Endothelial cell of umbilical vein (primary cell): Measurements from ENCODE around the gene MRPL24. TPM values are rescaled to one million over a fixed set of nuclear protein-coding genes. Genes with fewer than 3 reads are reported as not detected.

Experiments used
- BruUV-seq: library from RNA; stranded (reverse); fragments of 400-500 nt; replicated peaks from 2 replicates; lab custom pipeline; 2021; lab: Mats Ljungman, UMichigan
- CTCF ChIA-PET: fragments of 300-600, 350-600 bp; sonication (Branson Sonifier 250); formaldehyde crosslinking; loops from one replicate; lab custom pipeline; 2021; ENCODE audit warnings: antibody characterized with exemption, inconsistent platforms; lab: Charles Lee
- POLR2A ChIA-PET: fragments of 300-600, 350-600 bp; sonication (Branson Sonifier 250); formaldehyde crosslinking; loops from one replicate; lab custom pipeline; 2021; ENCODE audit warnings: antibody characterized with exemption, inconsistent platforms; lab: Charles Lee
- DNase-seq: peaks from one replicate; pipeline ENCODE4 v3.0.0-alpha.2; 2011; ENCODE audit warnings: low read depth, low spot score
- FAIRE-seq: peaks from 2 replicates; lab custom pipeline; 2011; peaks lifted over from hg19 to GRCh38; lab: Jason Lieb, UNC
- H2AFZ ChIP-seq: 2 replicates; pipeline ENCODE4 v1.6.0; 2012; ENCODE audit warnings: low read depth, low read length, control low read depth, inconsistent platforms
- H3K27ac ChIP-seq: 2 replicates; pipeline ENCODE4 v1.5.1; 2011; ENCODE audit warnings: low read depth, mild to moderate bottlenecking, control low read depth, low read length, moderate library complexity; ENCODE audit not compliant: insufficient read depth
- H3K27me3 ChIP-seq, 2 experiments: 2 replicates each; pipeline versions ENCODE4 v1.6.0 to v1.6.1; 2011; ENCODE audit warnings: low read length in 2 of 2, mixed read lengths in 1 of 2; ENCODE audit not compliant: control insufficient read depth in 2 of 2, insufficient read depth in 2 of 2
- H3K36me3 ChIP-seq, 2 experiments: 2 replicates in 1 of 2; 3 replicates in 1 of 2; pipeline ENCODE4 v1.5.1; 2011; ENCODE audit warnings: low read length in 2 of 2, mild to moderate bottlenecking in 1 of 2, moderate library complexity in 1 of 2; ENCODE audit not compliant: control insufficient read depth in 2 of 2, insufficient read depth in 2 of 2; ENCODE audit errors: extremely low read depth in 1 of 2
- H3K4me1 ChIP-seq: 3 replicates; pipeline ENCODE4 v1.5.1; 2011; ENCODE audit warnings: mild to moderate bottlenecking, low read length; ENCODE audit not compliant: control insufficient read depth, insufficient read depth; ENCODE audit errors: extremely low read depth
- H3K4me2 ChIP-seq: 2 replicates; pipeline ENCODE4 v1.6.1; 2011; ENCODE audit warnings: low read length, control low read depth, mixed read lengths; ENCODE audit not compliant: insufficient read depth
- H3K4me3 ChIP-seq, 3 experiments: fragments of 200-600 bp in 1 of 3; sonication (generic), shearing (Covaris generic) in 1 of 3; replicated peaks in 1 of 3; 2 replicates each; pipeline ENCODE4 v1.5.1; 2011 to 2016; ENCODE audit warnings: control low read depth in 3 of 3, low read length in 3 of 3, mild to moderate bottlenecking in 2 of 3, inconsistent platforms in 1 of 3, low read depth in 1 of 3, moderate library complexity in 1 of 3; ENCODE audit not compliant: insufficient read depth in 1 of 3
- H3K79me2 ChIP-seq: 2 replicates; pipeline ENCODE4 v1.6.0; 2012; ENCODE audit warnings: low read length, inconsistent platforms; ENCODE audit not compliant: control insufficient read depth, insufficient read depth
- H3K9ac ChIP-seq: replicated peaks from 2 replicates; pipeline ENCODE3; 2011; ENCODE audit warnings: low read length, control low read depth; ENCODE audit not compliant: insufficient read depth; ENCODE audit errors: extremely low read depth
- H3K9me1 ChIP-seq: replicated peaks from 3 replicates; pipeline ENCODE4 v1.6.0; 2011; ENCODE audit warnings: mild to moderate bottlenecking, low read length; ENCODE audit not compliant: control insufficient read depth, insufficient read depth; ENCODE audit errors: extremely low read depth
- H3K9me3 ChIP-seq: replicated peaks from 2 replicates; pipeline ENCODE4 v1.5.1; 2012; ENCODE audit warnings: low read length, inconsistent platforms; ENCODE audit not compliant: control insufficient read depth, insufficient read depth
- H4K20me1 ChIP-seq: replicated peaks from 2 replicates; pipeline ENCODE3; 2011; ENCODE audit warnings: mild to moderate bottlenecking, low read length; ENCODE audit not compliant: control insufficient read depth, insufficient read depth; ENCODE audit errors: extremely low read depth
- CTCF ChIP-seq, 2 donors: IDR thresholded peaks; 1 replicate in 1 of 2; 2 replicates in 1 of 2; pipeline ENCODE4 v1.5.1; 2011; ENCODE audit warnings: low read length in 2 of 2, mild to moderate bottlenecking in 2 of 2, moderate library complexity in 2 of 2, control low read depth in 1 of 2, inconsistent platforms in 1 of 2, low read depth in 1 of 2; ENCODE audit not compliant: insufficient read depth in 1 of 2; ENCODE audit errors: extremely low read depth in 1 of 2
- EZH2 ChIP-seq: IDR thresholded peaks from 2 replicates; pipeline ENCODE4 v1.6.1; 2012; ENCODE audit warnings: borderline replicate concordance, low read depth, mild to moderate bottlenecking, moderate library complexity, low read length, inconsistent platforms; ENCODE audit not compliant: severe bottlenecking
- FOS ChIP-seq: IDR thresholded peaks from 2 replicates; pipeline ENCODE4 v1.6.1; 2011; ENCODE audit warnings: mild to moderate bottlenecking, low read length, moderate library complexity, borderline replicate concordance; ENCODE audit not compliant: insufficient read depth
- GATA2 ChIP-seq: IDR thresholded peaks from 2 replicates; pipeline ENCODE4 v1.7.0; 2011; ENCODE audit warnings: low read depth, mild to moderate bottlenecking, moderate library complexity, mixed read lengths, low read length; ENCODE audit not compliant: insufficient read length, insufficient read depth
- JUN ChIP-seq: IDR thresholded peaks from 2 replicates; pipeline ENCODE4 v1.6.1; 2011; ENCODE audit warnings: borderline replicate concordance, low read depth; ENCODE audit not compliant: insufficient read length, insufficient read depth
- MAX ChIP-seq: IDR thresholded peaks from 2 replicates; pipeline ENCODE4 v1.6.1; 2011; ENCODE audit not compliant: insufficient read depth, insufficient read length
- MYC ChIP-seq: IDR thresholded peaks from one replicate; pipeline ENCODE4 v1.6.1; 2011; ENCODE audit warnings: mild to moderate bottlenecking, low read depth, low read length
- POLR2A ChIP-seq: IDR thresholded peaks from 2 replicates; pipeline ENCODE4 v1.6.1; 2012; ENCODE audit warnings: low read depth, mild to moderate bottlenecking, control low read depth, low read length
- POLR2AphosphoS5 ChIP-seq: IDR thresholded peaks from 2 replicates; pipeline ENCODE4 v1.6.1; 2012; ENCODE audit warnings: low read depth, mild to moderate bottlenecking, control low read depth, low read length, moderate library complexity; ENCODE audit not compliant: insufficient read depth
- dilution Hi-C: fragments of 300-500 bp; cut with MboI; formaldehyde crosslinking; loops from one replicate; pipeline ENCODE4 v1.15.0; 2019; ENCODE audit warnings: low sequenced_read_pairs; ENCODE audit not compliant: extremely low pct_ligation_motif_present
- intact Hi-C: fragments of 100-400 bp; cut with micrococcal nuclease; formaldehyde crosslinking; loops from one replicate; pipeline ENCODE4 v1.10.0; 2022
- polyA plus RNA-seq, 4 experiments: library from polyadenylated mRNA; depleted of rRNA in 3 of 4; stranded (reverse) in 3 of 4; unstranded in 1 of 4; fragments of >200 nt; gene quantifications; 2 replicates each; pipeline versions ENCODE4 v1.2.1 to v1.2.3, GENCODE V29; 2011 to 2012; ENCODE audit warnings: missing spikeins in 1 of 4
- total RNA-seq: library from RNA; stranded (reverse); gene quantifications from 2 replicates; pipeline ENCODE4 v1.2.3, GENCODE V29; 2021

The MRPL24 gene
- total and polyA plus RNA-seq, 2 donors (not counting 3 experiments of a cell fraction or from before 2014, with no cell fraction given) = 47.9 to 77.7 TPM

DNA sequence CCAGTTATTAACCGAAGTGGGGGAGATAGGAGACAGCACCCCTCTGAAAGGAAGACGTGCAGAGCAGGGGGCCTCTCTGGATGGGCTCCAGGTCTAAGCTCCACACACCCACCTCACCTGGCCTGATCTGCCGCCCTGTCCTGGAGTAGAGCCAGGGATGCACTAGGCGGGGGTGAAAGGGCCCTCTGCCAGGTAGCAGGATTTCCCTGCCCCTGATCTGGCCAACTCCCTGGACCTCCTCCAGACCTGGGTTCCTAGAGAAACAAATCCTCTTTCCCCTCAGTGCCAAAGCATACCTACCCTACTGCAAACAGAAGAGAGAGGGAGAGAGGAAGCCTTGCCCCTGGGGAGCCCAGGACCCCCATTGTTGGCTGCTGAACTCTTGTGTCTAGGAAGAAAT, 37.6 kb downstream of the MRPL24 start:
- Histone ChIP-seq H3K9ac (no peak overlapping the region), H3K4me3 (no peak overlapping the region), H3K27me3 (peaks cover 0 to 3% of the 10 kb centered on the region in 2 experiments), H3K9me1 (no peaks in the 10 kb centered on the region), H4K20me1 (no peaks in the 10 kb centered on the region), H3K36me3 (no peaks in the 10 kb centered on the region), H3K4me1 (peaks cover 19% of the 10 kb centered on the region), H2AFZ (no peak overlapping the region), H3K27ac (no peak overlapping the region), H3K4me2 (no peak overlapping the region), H3K9me3 (no peaks in the 10 kb centered on the region), H3K79me2 (no peaks in the 10 kb centered on the region)
- intact Hi-C loops (no loop called here), dilution Hi-C loops (no loop called here)
- CTCF ChIA-PET = interaction anchor here (0.8 to 15.5 kb wide), 6 partner anchors 14 to 79 kb away, joined by 3 to 453 read pairs (median 4); partner anchors contain the start of gene NES
- DNase-seq (no peak), FAIRE-seq (no peak)
- POLR2A ChIA-PET = no interaction called here
- no peak for TF ChIP-seq JUN
- no peak for TF ChIP-seq MYC
- no peak for TF ChIP-seq MAX
- no peak for TF ChIP-seq CTCF (IDR thresholded peaks at IDR 0.05; ENCODE audit: extremely low read depth in 1 of 2, insufficient read depth in 1 of 2, low read depth in 1 of 2, low read length in 2 of 2)
- no peak for TF ChIP-seq GATA2
- no peak for TF ChIP-seq POLR2AphosphoS5
- TF ChIP-seq POLR2A = no peak
- no peak for TF ChIP-seq FOS
- TF ChIP-seq EZH2 = no peak
- no TSS peak for BruUV-seq
